GM06990 (cell line): ENCODE data around the gene TSEN15.

Source experiments
- DNase-seq: peaks from one replicate; pipeline ENCODE4 v3.0.0-alpha.2; 2011; ENCODE audit not compliant: insufficient read length; ENCODE audit errors: extremely low read depth
- H3K27me3 ChIP-seq: replicated peaks from 2 replicates; pipeline ENCODE4 v1.6.0; 2011; ENCODE audit warnings: low read length; ENCODE audit not compliant: control insufficient read depth, insufficient read depth
- H3K36me3 ChIP-seq: 2 replicates; pipeline ENCODE4 v1.5.1; 2011; ENCODE audit warnings: low read length; ENCODE audit not compliant: control insufficient read depth, insufficient read depth
- H3K4me3 ChIP-seq: replicated peaks from 2 replicates; pipeline ENCODE4 v1.5.1; 2011; ENCODE audit warnings: low read depth, mild to moderate bottlenecking, control low read depth, low read length
- TF ChIP-seq, protein P1 (sequence below): IDR thresholded peaks from 2 replicates; pipeline ENCODE4 v1.5.1; 2011; ENCODE audit warnings: low read length, control low read depth, mild to moderate bottlenecking, inconsistent platforms; ENCODE audit not compliant: insufficient read depth, poor library complexity, severe bottlenecking

The TSEN15 gene

DNA sequence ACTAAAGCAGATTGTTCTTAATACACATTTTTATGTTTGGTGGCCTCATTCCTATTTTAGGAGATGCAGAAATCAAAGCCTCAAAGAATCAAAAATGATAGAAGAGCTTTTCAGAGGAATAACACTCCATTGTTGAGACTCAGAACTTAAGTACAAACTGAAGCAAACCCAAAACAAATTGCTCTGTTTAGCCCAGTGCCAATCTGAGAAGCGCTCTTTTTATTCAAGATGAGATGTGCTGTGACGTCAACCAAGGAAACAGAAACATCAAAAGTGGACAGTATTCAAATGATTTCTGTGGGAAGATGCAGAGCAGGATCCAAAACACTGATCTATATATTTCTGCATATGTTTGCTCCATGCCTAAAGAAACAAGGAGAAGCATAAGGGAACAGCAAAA, 32.0 kb upstream of the TSEN15 start:
- no peaks in the 10 kb centered on the region for H3K27me3 ChIP-seq
- DNase-seq, result no peak
- TF ChIP-seq, protein P1, sequence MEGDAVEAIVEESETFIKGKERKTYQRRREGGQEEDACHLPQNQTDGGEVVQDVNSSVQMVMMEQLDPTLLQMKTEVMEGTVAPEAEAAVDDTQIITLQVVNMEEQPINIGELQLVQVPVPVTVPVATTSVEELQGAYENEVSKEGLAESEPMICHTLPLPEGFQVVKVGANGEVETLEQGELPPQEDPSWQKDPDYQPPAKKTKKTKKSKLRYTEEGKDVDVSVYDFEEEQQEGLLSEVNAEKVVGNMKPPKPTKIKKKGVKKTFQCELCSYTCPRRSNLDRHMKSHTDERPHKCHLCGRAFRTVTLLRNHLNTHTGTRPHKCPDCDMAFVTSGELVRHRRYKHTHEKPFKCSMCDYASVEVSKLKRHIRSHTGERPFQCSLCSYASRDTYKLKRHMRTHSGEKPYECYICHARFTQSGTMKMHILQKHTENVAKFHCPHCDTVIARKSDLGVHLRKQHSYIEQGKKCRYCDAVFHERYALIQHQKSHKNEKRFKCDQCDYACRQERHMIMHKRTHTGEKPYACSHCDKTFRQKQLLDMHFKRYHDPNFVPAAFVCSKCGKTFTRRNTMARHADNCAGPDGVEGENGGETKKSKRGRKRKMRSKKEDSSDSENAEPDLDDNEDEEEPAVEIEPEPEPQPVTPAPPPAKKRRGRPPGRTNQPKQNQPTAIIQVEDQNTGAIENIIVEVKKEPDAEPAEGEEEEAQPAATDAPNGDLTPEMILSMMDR, result no peak
- no peak overlapping the region for H3K4me3 ChIP-seq
- H3K36me3 ChIP-seq, result no peaks in the 10 kb centered on the region

DNA sequence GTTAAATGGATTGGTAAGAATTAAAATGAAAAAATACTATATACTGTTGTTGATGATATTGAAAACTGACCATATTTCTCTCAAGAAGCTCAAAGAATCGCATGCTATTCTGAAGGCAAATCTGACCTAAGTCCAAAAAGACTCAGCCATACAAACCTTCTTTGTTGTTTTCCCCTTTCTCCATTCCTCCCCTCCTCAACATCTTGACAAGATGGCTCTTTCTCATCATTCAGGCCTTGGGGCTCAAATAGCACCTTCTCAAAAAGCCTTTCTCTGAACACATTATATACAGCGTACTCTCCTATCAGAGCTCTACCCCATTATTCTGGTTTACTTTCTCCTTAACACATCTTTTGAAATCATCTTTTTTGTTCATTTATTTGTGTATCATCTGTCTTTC, 31.2 kb upstream of the TSEN15 start:
- TF ChIP-seq, protein P1, result no peak
- no peak overlapping the region for H3K4me3 ChIP-seq
- no peaks in the 10 kb centered on the region for H3K36me3 ChIP-seq
- no peak for DNase-seq
- H3K27me3 ChIP-seq, result no peaks in the 10 kb centered on the region; the same call in 1 of the 2 replicates

DNA sequence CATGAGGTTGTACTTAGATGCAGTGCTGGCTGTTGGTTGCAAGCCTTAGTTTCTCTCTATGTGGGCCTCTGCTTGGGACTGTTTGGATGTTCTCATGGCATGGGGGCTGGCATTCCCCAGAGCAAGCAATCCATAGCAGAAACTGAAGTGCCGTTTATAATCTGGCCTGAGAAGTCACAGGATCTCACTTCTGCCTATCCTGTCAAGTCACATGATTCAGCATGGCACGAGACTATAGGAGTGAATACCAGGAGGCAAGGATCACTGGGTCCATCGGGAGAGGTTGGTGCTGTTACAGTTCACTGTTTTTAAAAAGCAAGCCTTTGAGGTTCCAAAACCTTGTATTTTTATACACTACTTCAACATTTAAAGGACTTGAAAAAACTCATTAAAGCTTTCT, 30.7 kb upstream of the TSEN15 start:
- H3K36me3 ChIP-seq, result no peaks in the 10 kb centered on the region
- H3K27me3 ChIP-seq, result peaks cover 2% of the 10 kb centered on the region; the same call in 1 of the 2 replicates
- TF ChIP-seq, protein P1, result no peak
- no peak for DNase-seq
- no peak overlapping the region for H3K4me3 ChIP-seq

DNA sequence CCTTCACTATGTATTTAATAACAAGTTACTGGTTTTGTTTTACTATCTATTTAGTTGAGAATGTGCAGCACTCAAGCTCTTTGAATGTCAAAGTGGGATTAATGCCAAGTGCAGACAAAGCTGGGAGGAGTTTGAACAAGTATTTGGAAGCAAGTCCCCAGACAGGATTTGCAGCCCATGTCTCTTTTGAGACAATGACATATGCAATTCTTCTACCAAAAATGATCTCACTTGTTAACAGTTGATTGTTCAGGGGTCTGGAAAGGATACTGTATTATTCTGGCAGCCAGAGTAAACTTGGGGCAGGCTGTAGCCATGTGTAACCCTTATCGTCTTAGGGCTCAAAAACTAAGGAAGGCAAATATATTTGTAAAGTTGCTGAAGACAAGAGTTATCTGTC, 29.8 kb upstream of the TSEN15 start:
- TF ChIP-seq, protein P1, result no peak
- no peak for DNase-seq
- H3K36me3 ChIP-seq, result no peaks in the 10 kb centered on the region
- peaks cover 2% of the 10 kb centered on the region; the same call in 1 of the 2 replicates for H3K27me3 ChIP-seq
- H3K4me3 ChIP-seq, result no peak overlapping the region

DNA sequence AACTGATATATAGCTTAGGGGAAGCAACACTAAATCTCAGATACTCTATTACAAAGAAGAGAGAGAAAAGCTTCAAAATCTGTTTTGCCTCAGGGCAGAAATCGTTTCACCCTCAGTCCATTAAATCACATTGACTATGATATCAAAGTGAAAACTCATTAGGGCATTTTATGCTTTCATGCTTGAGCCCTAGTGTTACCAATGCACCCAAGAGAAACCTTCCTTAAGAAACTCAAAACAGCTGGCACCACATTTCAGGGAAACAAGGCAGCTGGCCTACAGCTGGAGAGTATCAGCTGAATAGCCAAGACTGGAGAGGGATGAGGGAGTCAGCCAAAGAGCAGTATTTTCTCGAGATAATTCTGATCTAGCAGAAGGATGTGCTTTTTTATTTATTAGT, 28.9 kb upstream of the TSEN15 start:
- H3K4me3 ChIP-seq, result no peak overlapping the region
- H3K36me3 ChIP-seq, result no peaks in the 10 kb centered on the region
- no peak for DNase-seq
- TF ChIP-seq, protein P1, result no peak
- H3K27me3 ChIP-seq, result peaks cover 2% of the 10 kb centered on the region; the same call in 1 of the 2 replicates

DNA sequence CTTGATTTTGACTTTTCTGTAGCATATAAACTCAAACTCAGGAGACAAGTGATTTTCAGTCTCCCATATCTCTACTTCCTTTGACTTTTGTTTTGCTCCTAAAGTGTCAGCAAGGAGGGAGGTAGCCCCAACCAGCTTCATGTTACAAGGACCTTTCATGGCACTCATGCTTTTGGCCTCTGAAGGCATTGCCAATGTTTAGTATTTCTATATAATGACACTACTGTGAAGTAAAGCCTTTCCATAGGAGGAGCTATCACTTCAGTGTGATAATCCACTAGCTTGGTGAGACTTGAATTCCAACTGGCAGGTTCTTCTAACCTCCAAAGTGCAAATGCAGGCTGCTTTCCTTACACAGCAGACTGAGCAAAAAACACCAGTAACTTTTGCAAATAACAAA, 28.4 kb upstream of the TSEN15 start:
- H3K36me3 ChIP-seq, result no peaks in the 10 kb centered on the region
- H3K27me3 ChIP-seq, result peaks cover 2% of the 10 kb centered on the region; the same call in 1 of the 2 replicates
- TF ChIP-seq, protein P1, result no peak
- no peak for DNase-seq
- no peak overlapping the region for H3K4me3 ChIP-seq
